HG02870 (cell line): ENCODE measurements around the gene CFAP52.
"Not testable (repeated sequence)": the region's sequence is repeated elsewhere in the genome, so short reads cannot be mapped to it uniquely, and the experiment has no call there.

ENCODE experiments used
- ATAC-seq: cut with Tn5 transposase; IDR thresholded peaks from one replicate; pipeline ENCODE4 v1.9.1; 2021; ENCODE audit warnings: mild to moderate bottlenecking, moderate library complexity; ENCODE audit not compliant: unreplicated experiment

CFAP52 gene

GRCh38 chr17:9644910-9645751 lies 68.7 kb downstream of the CFAP52 start, which contains the start of gene USP43:
Gene USP43 (plus strand): TSS chr17:9645517. CDS start chr17:9645633, 116 bp downstream.
- ATAC-seq, result no peak

DNA sequence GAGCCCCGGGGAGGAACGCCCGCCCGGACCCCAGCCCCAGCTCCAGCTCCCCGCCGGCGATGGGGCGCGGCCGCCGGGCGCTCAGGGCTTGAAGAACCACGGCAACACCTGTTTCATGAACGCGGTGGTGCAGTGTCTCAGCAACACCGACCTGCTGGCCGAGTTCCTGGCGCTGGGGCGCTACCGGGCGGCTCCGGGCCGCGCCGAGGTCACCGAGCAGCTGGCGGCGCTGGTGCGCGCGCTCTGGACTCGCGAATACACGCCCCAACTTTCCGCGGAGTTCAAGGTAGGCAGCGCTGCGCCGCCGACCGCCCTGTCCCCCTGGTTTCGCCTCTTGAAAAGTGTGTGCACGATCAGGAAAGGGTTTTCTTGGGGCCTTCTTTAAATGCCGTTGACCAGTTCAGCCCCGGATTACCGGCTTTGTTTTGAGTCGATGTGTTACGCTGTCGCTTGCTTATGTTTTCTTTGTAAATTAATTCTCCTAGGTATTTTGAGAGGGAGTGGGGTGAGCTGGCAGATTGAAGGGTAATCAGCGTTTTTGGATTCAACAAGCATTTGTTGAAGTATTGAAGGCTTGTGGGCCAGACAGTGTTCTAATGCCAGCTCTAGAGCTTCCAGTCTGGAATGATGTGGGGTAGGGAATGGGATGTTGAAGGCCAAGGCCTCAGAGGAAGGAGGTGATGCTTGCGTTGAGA lies 69.6 kb downstream of the CFAP52 start:
- ATAC-seq, result no peak

DNA sequence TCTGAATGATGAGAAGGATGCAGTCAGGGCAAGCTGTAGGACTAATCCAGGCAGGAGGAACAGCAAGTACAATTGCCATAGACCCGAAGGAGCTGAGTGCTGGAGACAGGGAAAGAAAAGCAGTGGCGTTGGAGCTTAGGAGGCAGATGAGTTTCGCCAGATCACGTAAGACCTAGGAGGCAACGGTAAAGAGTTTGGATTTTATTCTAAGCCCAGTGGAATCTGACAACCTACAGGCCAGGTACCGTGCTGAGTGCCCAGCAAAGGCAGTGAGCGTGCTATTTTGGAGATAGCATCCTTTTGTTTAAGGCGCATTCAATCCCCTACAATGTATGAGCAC lies 70.1 kb downstream of the CFAP52 start:
- ATAC-seq, result no peak

DNA sequence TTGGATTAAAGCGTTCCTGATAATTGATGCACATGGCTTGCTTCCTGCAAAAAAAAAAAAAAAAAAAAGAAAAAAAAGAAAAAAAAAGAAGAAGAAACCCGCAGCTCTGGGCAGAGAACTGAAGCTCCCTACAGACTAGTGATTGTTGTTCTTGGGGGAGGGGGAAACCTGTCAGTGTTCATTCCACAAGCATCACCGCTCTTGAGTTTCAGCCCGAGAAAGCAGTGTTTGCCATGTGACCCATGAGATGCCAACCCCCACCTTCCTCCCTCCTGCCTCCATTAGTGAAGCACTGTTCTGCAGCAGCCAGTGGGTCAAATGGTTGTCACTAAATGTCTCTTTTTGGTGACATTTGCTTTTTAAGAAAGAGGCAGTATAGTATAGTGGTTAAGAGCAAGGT lies 70.6 kb downstream of the CFAP52 start:
- no peak for ATAC-seq

- ATAC-seq, result no peak
Measured at GRCh38 chr17:9648521-9649110, 72.2 kb downstream of the CFAP52 start.

DNA sequence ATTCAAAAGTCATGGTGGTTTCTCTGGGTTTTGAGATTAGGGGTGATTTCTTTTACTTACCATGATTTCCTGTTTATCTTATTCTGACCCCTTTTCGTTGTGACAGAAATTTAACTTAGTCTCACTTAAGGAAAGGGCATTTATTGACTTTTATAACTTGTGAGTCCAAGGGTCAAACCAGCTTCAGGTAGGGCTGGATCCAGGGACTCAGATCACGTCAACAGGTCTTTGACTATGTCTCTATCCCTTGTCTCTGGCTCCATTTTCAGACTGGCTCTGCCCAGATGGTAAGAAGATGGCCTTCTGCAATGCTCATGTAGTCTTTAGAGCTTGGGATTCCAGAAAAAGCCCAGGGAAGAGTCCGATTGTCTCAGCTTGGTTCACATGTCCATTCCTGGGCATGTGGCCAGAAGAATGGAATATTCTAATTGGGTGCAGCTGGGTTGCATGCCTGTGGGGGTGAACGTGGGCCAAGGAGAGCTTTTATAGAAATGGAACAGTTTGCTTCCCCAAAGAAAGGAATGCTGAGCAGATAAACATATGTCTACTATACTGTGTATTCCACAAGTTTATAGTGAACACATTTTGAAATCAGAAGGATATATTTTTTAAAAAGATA lies 82.3 kb downstream of the CFAP52 start:
- no peak for ATAC-seq

DNA sequence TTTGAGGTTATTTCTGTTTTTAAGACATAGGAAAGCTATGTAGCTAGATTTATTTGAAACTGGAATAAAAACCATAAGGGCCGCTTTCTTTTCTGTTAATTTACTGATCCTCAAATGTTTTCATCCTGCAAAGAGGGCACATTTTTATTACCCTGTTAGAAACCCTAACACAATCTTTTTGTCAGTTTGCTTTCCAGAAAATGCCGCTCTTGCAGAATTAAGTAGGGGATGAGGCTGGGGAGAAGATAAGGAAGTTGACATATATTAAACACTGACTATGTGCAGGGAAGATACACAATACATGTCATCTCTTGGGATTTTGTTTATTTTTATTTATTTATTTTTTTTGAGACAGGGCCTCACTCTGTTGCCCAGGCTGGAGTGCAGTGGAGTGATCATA lies 84.6 kb downstream of the CFAP52 start:
- ATAC-seq, result no peak

DNA sequence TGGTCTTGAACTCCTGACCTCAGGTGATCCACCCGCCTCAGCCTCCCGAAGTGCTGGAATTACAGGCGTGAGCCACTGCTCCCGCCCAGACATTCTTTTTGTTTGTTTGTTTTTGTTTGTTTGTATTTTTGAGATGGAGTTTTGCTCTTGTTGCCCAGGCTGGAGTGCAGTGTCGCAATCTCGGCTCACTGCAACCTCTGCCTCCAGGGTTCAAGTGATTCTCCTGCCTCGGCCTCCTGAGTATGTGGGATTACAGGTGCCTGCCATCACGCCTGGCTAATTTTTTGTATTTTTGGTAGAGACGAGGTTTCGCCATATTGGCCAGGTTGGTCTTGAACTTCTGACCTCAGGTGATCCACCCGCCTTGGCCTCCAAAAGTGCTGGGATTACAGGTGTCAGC lies 87.1 kb downstream of the CFAP52 start:
- ATAC-seq, result not testable (repeated sequence)

- no peak for ATAC-seq
Measured at GRCh38 chr17:9666461-9667050, 90.1 kb downstream of the CFAP52 start.

DNA sequence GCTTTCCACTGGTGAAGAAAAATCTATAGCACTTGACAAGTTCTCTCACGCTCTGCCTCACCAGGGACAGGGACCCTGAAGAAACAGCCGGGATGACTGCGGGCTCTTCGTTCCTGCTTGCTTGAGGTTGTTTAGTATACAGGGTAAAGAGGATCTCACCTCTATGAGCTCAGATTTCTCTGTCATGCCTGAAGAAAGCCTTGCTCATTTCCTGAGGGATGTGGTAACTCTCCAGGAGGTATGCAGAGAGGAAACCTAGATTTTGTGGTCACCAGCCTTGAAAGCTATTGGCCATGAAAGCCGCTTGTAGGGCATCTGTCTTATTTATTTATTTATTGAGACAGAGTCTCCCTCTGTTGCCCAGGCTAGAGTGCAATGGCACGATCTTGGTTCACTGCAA lies 92.1 kb downstream of the CFAP52 start:
- ATAC-seq, result no peak

DNA sequence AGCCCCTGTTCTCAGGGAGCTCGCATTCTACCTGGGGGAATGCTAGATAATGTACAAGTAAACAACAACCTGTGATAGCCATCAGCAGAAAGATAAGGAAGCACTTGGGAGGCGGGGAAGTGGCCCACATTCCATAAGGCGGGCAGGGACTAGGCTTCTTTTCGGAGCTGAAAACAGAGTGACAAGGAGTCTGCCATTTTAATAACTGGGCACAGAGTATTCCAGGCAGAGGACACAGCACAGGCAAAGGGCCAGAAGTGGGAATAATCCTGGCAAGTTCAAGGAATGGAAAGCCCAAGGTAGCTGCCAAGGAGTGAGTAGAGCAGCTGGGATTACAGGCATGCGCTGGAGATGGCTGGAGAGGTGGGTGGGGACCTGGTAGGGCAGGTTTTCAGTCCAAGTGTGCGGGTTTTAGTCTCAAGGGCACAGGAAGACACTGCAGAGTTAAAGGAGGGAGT lies 93.1 kb downstream of the CFAP52 start:
- ATAC-seq, result no peak

DNA sequence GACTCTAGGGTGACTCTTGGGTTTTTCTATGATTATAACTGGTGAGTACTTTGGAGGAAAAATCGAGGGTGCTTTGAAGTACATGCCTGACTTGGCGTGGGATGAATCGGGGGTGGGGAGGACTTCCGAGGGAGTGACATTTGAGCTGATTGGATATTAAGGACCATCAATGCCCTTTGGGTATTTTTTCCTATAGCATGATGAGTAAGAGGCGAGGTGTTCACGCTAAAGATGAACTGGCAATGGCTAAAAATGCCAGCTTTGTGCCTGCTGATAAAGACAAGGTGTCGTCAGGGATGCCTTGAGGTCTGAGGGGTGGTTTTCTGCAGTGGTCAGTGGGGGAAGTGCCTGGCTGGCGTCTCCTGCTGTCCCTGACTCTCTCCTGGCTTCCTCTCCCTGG lies 94.2 kb downstream of the CFAP52 start:
- ATAC-seq, result no peak

DNA sequence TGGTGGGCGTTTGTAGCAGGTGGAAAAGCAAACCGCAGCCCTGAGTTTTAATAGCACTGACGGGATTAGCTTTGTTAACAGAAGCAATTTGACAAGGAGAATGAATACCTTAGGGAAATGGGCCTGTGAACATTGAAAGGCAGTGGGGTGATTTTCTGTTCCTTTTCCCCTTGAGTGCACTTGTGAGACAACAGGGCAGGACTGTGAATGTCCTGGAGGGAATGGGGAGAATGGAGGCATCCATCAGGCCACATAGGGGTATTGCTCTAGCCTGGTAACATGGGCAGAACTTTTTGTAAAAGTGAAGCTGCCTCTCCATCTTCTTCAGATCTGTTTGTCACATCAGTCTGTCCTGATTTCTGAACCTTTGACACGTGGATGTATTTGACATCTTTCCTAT lies 95.1 kb downstream of the CFAP52 start:
- ATAC-seq, result no peak

- ATAC-seq, result no peak
Measured at GRCh38 chr17:9672266-9672665, 95.8 kb downstream of the CFAP52 start.

GRCh38 chr17:9672691-9673090 lies 96.2 kb downstream of the CFAP52 start:
- no peak for ATAC-seq

DNA sequence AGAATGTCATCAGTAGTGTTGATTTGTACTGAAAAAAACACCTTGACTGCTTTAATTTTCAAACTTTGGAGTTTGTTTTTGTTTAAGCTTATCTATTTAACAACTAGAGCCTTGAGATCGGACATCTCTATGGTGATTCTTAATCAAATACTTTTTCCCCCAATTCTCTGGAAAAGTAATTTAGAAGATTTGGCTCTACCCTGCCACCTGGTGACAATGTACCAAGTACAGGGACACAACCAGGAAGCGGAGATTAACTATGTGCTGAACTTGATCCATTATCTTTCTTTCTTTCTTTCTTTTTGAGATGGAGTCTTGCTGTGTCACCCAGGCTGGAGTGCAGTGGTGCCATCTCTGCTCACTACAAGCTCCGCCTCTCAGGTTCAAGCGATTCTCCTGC lies 99.6 kb downstream of the CFAP52 start:
- no peak for ATAC-seq

- no peak for ATAC-seq
Measured at GRCh38 chr17:9676820-9677310, 100.4 kb downstream of the CFAP52 start.

DNA sequence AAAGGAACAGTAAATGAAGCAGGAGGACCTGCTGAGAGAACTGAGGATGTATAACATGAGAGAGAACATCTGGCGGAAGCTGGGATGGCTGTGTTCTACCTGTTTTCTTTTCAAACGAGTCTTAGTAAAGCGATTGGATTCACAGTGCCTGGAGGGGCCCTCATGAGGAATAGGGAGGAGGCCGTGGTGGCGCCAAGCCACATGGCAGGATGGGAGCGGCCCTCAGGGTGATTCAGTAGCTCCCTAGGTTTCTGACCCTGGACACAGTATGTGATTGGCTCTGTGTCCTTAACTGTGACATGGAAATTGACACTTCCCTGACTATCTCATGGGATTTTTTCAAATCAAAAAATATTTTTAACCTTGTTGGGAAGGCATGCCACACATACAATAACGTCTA lies 101.0 kb downstream of the CFAP52 start:
- no peak for ATAC-seq

- ATAC-seq, result no peak
Measured at GRCh38 chr17:9677896-9678295, 101.5 kb downstream of the CFAP52 start.

GRCh38 chr17:9684955-9685621 lies 108.6 kb downstream of the CFAP52 start:
- ATAC-seq, result no peak
